A549 (cell line): ENCODE results near the gene CCDC47. TPM values are rescaled to one million over a fixed set of nuclear protein-coding genes. Genes with fewer than 3 reads are reported as not detected.

Source experiments
- ATAC-seq, 2 experiments: fragments of 200-7000 bp in 1 of 2; fragments of >200 bp in 1 of 2; cut with Nextera tagmentation in 1 of 2; cut with Tn5 transposase in 1 of 2; 3 replicates each; pipeline versions ENCODE4 v1.8.0 to v1.9.1; 2018 to 2020; ENCODE audit warnings: mild to moderate bottlenecking in 1 of 2, moderate library complexity in 1 of 2
- CTCF ChIA-PET: fragments of 300-600 bp; sonication (Branson Sonifier 250); formaldehyde crosslinking; extraction: SDS; loops from one replicate; lab custom pipeline; 2021; ENCODE audit warnings: antibody characterized with exemption, inconsistent platforms; lab: Yijun Ruan, JAX
- POLR2A ChIA-PET: fragments of 350-600 bp; formaldehyde crosslinking; extraction: SDS; loops from one replicate; lab custom pipeline; 2021; ENCODE audit warnings: antibody characterized with exemption, inconsistent platforms; lab: Yijun Ruan, JAX
- DNase-seq, 2 experiments: peaks; one replicate each; pipeline versions ENCODE4 v3.0.0 to v3.0.0-alpha.2; 2011 to 2016; ENCODE audit warnings: low read depth in 1 of 2, low spot score in 1 of 2
- FAIRE-seq: peaks from 2 replicates; lab custom pipeline; 2011; peaks lifted over from hg19 to GRCh38; lab: Jason Lieb, UNC
- H3K27ac ChIP-seq, 2 experiments: fragments of >200 bp; sonication (Bioruptor Twin); formaldehyde crosslinking; 3 replicates each; pipeline ENCODE4 v1.5.1; 2016 to 2017
- H3K4me1 ChIP-seq: fragments of >200 bp; sonication (Bioruptor Twin); formaldehyde crosslinking; 3 replicates; pipeline ENCODE4 v1.6.1; 2016
- H3K4me2 ChIP-seq: fragments of >200 bp; sonication (Bioruptor Twin); formaldehyde crosslinking; 3 replicates; pipeline ENCODE4 v1.6.1; 2016
- H3K4me3 ChIP-seq: fragments of >200 bp; sonication (Bioruptor Twin); formaldehyde crosslinking; 3 replicates; pipeline ENCODE4 v1.5.1; 2016
- H3K9me3 ChIP-seq: fragments of >200 bp; sonication (Bioruptor Twin); formaldehyde crosslinking; 3 replicates; pipeline ENCODE4 v1.6.1; 2016
- BHLHE40 ChIP-seq: IDR thresholded peaks from 2 replicates; pipeline ENCODE4 v1.6.1; 2012; ENCODE audit warnings: low read depth, low read length, inconsistent platforms
- CBX2 ChIP-seq: fragments of 200-600 bp; sonication (generic); IDR thresholded peaks from 2 replicates; pipeline ENCODE4 v1.6.1; 2016; ENCODE audit warnings: low read depth, mild to moderate bottlenecking, borderline replicate concordance
- CEBPB ChIP-seq, 2 experiments: fragments of >200 bp in 1 of 2; sonication (Bioruptor Twin) in 1 of 2; formaldehyde crosslinking in 1 of 2; IDR thresholded peaks; 2 replicates each; pipeline ENCODE4 v1.6.1; 2012 to 2016
- CHD4 ChIP-seq: fragments of 200-600 bp; sonication (generic); IDR thresholded peaks from 2 replicates; pipeline ENCODE4 v1.6.1; 2016; ENCODE audit warnings: antibody characterized with exemption, mild to moderate bottlenecking, borderline replicate concordance
- EHF ChIP-seq: fragments of 250-450 bp; sonication (Bioruptor Pico); IDR thresholded peaks from 2 replicates; pipeline ENCODE4 v1.5.0; 2020; ENCODE audit warnings: mild to moderate bottlenecking
- ESRRA ChIP-seq: fragments of 150-350 bp; IDR thresholded peaks from 2 replicates; pipeline ENCODE4 v1.6.1; 2014; ENCODE audit warnings: mild to moderate bottlenecking, low read length, borderline replicate concordance
- FOXS1 ChIP-seq: fragments of 250-450 bp; sonication (Bioruptor Pico); IDR thresholded peaks from 2 replicates; pipeline ENCODE4 v1.5.0; 2020; ENCODE audit warnings: mild to moderate bottlenecking, moderate library complexity
- GATA3 ChIP-seq: IDR thresholded peaks from 2 replicates; pipeline ENCODE4 v1.6.1; 2012; ENCODE audit warnings: borderline replicate concordance
- HEYL ChIP-seq: fragments of 250-450 bp; sonication (Bioruptor Pico); IDR thresholded peaks from 2 replicates; pipeline ENCODE4 v1.8.0; 2021; ENCODE audit warnings: mild to moderate bottlenecking, moderate library complexity
- HOXB13 ChIP-seq: fragments of 250-450 bp; sonication (Bioruptor Pico); IDR thresholded peaks from 2 replicates; pipeline ENCODE4 v1.5.0; 2020; ENCODE audit warnings: low read depth, mild to moderate bottlenecking, moderate library complexity
- JUN ChIP-seq, 2 experiments: fragments of >200 bp; sonication (Bioruptor Twin); formaldehyde crosslinking; IDR thresholded peaks; 2 replicates in 1 of 2; 3 replicates in 1 of 2; pipeline ENCODE4 v1.6.1; 2016 to 2017
- KDM1A ChIP-seq: fragments of 200-600 bp; sonication (generic); IDR thresholded peaks from 2 replicates; pipeline ENCODE4 v1.6.1; 2016; ENCODE audit warnings: low read depth, mild to moderate bottlenecking
- KDM5A ChIP-seq: fragments of 200-600 bp; sonication (generic); IDR thresholded peaks from 2 replicates; pipeline ENCODE4 v1.6.1; 2016; ENCODE audit warnings: antibody characterized with exemption, mild to moderate bottlenecking
- MAFK ChIP-seq: fragments of 450-650 bp; IDR thresholded peaks from 2 replicates; pipeline ENCODE4 v1.6.1; 2014; ENCODE audit not compliant: partially characterized antibody
- MYC ChIP-seq: IDR thresholded peaks from 2 replicates; pipeline ENCODE4 v1.6.1; 2012; ENCODE audit warnings: mild to moderate bottlenecking, inconsistent platforms, low read length, improper control_type of control experiment, borderline replicate concordance
- NFE2L2 ChIP-seq: fragments of 150-350 bp; conservative IDR thresholded peaks from 2 replicates; pipeline ENCODE4 v1.6.1; 2014; ENCODE audit warnings: low read length
- NR3C1 ChIP-seq: fragments of >200 bp; sonication (Bioruptor Twin); formaldehyde crosslinking; IDR thresholded peaks from 3 replicates; pipeline ENCODE4 v1.6.1; 2017
- PHF8 ChIP-seq: fragments of 200-600 bp; sonication (generic); IDR thresholded peaks from 2 replicates; pipeline ENCODE4 v1.6.1; 2016; ENCODE audit warnings: low read depth, mild to moderate bottlenecking, antibody characterized with exemption, moderate library complexity, borderline replicate concordance
- POLR2A ChIP-seq: IDR thresholded peaks from 2 replicates; pipeline ENCODE4 v1.6.1; 2012; ENCODE audit warnings: mild to moderate bottlenecking, low read length
- SREBF2 ChIP-seq: fragments of 450-650 bp; IDR thresholded peaks from 2 replicates; pipeline ENCODE4 v1.6.1; 2014; ENCODE audit warnings: mild to moderate bottlenecking, moderate library complexity
- TFCP2L1 ChIP-seq: fragments of 250-450 bp; sonication (Bioruptor Pico); IDR thresholded peaks from 2 replicates; pipeline ENCODE4 v1.5.0; 2021; ENCODE audit warnings: mild to moderate bottlenecking
- ZC3H11A ChIP-seq: fragments of 450-650 bp; IDR thresholded peaks from 2 replicates; pipeline ENCODE4 v1.6.1; 2014; ENCODE audit warnings: antibody characterized with exemption, mild to moderate bottlenecking
- WGBS: methylation state at CpG from one replicate; pipeline ENCODE4 v1.1.6; 2017; ENCODE audit errors: missing lambda C conversion rate; 5-methylcytosine and 5-hydroxymethylcytosine counted together
- polyA plus RNA-seq, 4 experiments: library from polyadenylated mRNA; depleted of rRNA in 3 of 4; stranded (reverse); fragments of >200 nt; fragmentation: RNase III in 1 of 4; extraction: RNeasy Plus Mini Kit Qiagen cat#74134 plus additional on column Dnase treatment in 1 of 4; gene quantifications; 2 replicates in 3 of 4; 3 replicates in 1 of 4; pipeline ENCODE4 v1.2.3, GENCODE V29; 2011 to 2017
- TF ChIP-seq, protein P1 (sequence below): fragments of 200-600 bp; sonication (generic); IDR thresholded peaks from 2 replicates; pipeline ENCODE4 v1.6.1; 2016; ENCODE audit warnings: antibody characterized with exemption, mild to moderate bottlenecking, moderate library complexity
- TF ChIP-seq, protein P2 (sequence below): fragments of 250-450 bp; sonication (Bioruptor Pico); IDR thresholded peaks from 2 replicates; pipeline ENCODE4 v1.5.0; 2021; ENCODE audit warnings: mild to moderate bottlenecking, moderate library complexity, borderline replicate concordance
- TF ChIP-seq, protein P3 (sequence below): IDR thresholded peaks from 2 replicates; pipeline ENCODE4 v1.6.1; 2012

The CCDC47 gene
- polyA plus RNA-seq, 2 of the 4 experiments (the other 2 are of a cell fraction), result 141 to 163 TPM

DNA sequence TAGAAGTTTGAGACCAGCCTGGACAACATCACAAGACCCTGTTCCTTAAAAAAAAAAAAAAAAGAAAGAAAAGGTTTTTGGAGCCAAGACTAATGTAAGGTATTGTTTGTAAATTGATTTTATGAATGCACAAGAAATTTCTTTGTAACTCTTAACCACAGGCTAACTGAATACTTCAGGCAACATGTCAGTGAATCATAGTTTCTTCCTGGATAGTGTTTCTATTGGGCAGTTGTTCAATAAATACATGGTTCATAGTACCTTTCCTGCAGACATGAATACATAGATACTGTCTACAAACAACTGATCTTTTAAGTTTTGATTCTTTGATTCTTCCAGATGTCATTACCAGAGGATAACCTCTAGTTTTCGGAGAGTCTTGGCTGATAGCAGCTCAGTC is 12.2 kb upstream of the CCDC47 start:
- Histone ChIP-seq H3K9me3 (no peaks in the 10 kb centered on the region), H3K4me3 (no peak overlapping the region), H3K27ac (no peak overlapping the region), H3K4me2 (no peak overlapping the region), H3K4me1 (peaks cover 24% of the 10 kb centered on the region)
- no peak for FAIRE-seq
- POLR2A ChIA-PET, result no interaction called here
- no peak for DNase-seq
- CTCF ChIA-PET, result interaction anchor here (1.0 to 3.9 kb wide), 3 partner anchors 8 to 11 kb away, joined by 3 to 15 read pairs (median 9); partner anchors contain the start of genes CCDC47 and DDX42
- no peak for TF ChIP-seq PHF8
- TF ChIP-seq, protein P1, sequence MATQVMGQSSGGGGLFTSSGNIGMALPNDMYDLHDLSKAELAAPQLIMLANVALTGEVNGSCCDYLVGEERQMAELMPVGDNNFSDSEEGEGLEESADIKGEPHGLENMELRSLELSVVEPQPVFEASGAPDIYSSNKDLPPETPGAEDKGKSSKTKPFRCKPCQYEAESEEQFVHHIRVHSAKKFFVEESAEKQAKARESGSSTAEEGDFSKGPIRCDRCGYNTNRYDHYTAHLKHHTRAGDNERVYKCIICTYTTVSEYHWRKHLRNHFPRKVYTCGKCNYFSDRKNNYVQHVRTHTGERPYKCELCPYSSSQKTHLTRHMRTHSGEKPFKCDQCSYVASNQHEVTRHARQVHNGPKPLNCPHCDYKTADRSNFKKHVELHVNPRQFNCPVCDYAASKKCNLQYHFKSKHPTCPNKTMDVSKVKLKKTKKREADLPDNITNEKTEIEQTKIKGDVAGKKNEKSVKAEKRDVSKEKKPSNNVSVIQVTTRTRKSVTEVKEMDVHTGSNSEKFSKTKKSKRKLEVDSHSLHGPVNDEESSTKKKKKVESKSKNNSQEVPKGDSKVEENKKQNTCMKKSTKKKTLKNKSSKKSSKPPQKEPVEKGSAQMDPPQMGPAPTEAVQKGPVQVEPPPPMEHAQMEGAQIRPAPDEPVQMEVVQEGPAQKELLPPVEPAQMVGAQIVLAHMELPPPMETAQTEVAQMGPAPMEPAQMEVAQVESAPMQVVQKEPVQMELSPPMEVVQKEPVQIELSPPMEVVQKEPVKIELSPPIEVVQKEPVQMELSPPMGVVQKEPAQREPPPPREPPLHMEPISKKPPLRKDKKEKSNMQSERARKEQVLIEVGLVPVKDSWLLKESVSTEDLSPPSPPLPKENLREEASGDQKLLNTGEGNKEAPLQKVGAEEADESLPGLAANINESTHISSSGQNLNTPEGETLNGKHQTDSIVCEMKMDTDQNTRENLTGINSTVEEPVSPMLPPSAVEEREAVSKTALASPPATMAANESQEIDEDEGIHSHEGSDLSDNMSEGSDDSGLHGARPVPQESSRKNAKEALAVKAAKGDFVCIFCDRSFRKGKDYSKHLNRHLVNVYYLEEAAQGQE, result no peak
- TF ChIP-seq POLR2A, result no peak
- no peak for TF ChIP-seq NR3C1
- TF ChIP-seq HEYL (CRISPR knock-in tag), result no peak
- TF ChIP-seq CBX2, result no peak
- TF ChIP-seq, protein P2, sequence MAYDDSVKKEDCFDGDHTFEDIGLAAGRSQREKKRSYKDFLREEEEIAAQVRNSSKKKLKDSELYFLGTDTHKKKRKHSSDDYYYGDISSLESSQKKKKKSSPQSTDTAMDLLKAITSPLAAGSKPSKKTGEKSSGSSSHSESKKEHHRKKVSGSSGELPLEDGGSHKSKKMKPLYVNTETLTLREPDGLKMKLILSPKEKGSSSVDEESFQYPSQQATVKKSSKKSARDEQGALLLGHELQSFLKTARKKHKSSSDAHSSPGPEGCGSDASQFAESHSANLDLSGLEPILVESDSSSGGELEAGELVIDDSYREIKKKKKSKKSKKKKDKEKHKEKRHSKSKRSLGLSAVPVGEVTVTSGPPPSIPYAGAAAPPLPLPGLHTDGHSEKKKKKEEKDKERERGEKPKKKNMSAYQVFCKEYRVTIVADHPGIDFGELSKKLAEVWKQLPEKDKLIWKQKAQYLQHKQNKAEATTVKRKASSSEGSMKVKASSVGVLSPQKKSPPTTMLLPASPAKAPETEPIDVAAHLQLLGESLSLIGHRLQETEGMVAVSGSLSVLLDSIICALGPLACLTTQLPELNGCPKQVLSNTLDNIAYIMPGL (CRISPR knock-in tag), result no peak
- no peak for TF ChIP-seq TFCP2L1 (CRISPR knock-in tag)
- TF ChIP-seq MYC, result no peak
- 90% methylated on average over 1 of the region's 1 CpG for WGBS
- no peak for ATAC-seq

DNA sequence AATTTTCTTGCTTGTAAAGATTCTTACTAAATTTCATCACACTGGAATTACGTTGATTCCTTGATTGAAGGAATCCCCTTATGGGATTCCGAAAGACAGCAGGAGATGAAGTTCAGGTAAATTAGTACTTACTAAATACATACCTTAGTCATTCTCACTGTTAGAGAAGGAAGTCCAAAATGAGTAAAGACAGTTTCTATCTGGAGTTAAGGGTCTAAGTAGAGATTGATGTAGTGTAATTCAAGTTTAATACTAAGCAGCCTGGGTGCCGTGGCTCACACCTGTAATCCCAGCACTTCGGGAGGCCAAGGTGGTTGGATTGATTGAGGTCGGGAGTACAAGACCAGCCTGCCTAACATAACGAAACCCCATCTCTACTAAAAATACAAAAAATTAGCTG is 10.1 kb upstream of the CCDC47 start:
- Histone ChIP-seq H3K4me2 (no peak overlapping the region), H3K9me3 (no peaks in the 10 kb centered on the region), H3K4me3 (no peak overlapping the region), H3K27ac (no peak overlapping the region), H3K4me1 (peaks cover 40% of the 10 kb centered on the region)
- POLR2A ChIA-PET, result interaction anchor here (3.6 kb wide), 1 partner anchor 10 kb away, joined by 31 read pairs; the partner anchor contains the start of genes CCDC47 and DDX42
- WGBS, result 90% methylated on average over 6 of the region's 6 CpGs
- no peak for FAIRE-seq
- DNase-seq, result no peak
- TF ChIP-seq PHF8 (no peak), SREBF2 (no peak), EHF (no peak), MAFK (no peak), KDM5A (no peak), FOXS1 (no peak), CEBPB (IDR thresholded peaks at IDR 0.05) (no peak), CHD4 (no peak), NFE2L2 (no peak), KDM1A (no peak), ESRRA (no peak), GATA3 (no peak), ZC3H11A (no peak), JUN (IDR thresholded peaks at IDR 0.05) (no peak), POLR2A (no peak), HOXB13 (CRISPR knock-in tag) (no peak), BHLHE40 (no peak)
- TF ChIP-seq, protein P3, sequence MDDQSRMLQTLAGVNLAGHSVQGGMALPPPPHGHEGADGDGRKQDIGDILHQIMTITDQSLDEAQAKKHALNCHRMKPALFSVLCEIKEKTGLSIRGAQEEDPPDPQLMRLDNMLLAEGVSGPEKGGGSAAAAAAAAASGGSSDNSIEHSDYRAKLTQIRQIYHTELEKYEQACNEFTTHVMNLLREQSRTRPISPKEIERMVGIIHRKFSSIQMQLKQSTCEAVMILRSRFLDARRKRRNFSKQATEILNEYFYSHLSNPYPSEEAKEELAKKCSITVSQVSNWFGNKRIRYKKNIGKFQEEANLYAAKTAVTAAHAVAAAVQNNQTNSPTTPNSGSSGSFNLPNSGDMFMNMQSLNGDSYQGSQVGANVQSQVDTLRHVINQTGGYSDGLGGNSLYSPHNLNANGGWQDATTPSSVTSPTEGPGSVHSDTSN, result no peak
- CTCF ChIA-PET, result interaction anchor here (0.8 to 3.9 kb wide), 4 partner anchors 9 to 50 kb away, joined by 3 to 15 read pairs (median 6); partner anchors contain the start of genes CCDC47 and DDX42
- ATAC-seq, result no peak
